ENCODE results near the gene CLCF1.

GRCh38 chr11:67364169-67364568 is 9.2 kb downstream of the CLCF1 start:
- TF ChIP-seq CTCF (IDR thresholded peaks at IDR 0.05; ENCODE audit: low read depth, low read length, poor library complexity, severe bottlenecking) (no peak), EZH2phosphoT487 (IDR thresholded peaks at IDR 0.05; ENCODE audit: borderline replicate concordance, low read length) (no peak)
